Progenitor cell of endocrine pancreas (in vitro differentiated cells): Measurements from ENCODE around the gene PNP. TPM values are rescaled to one million over a fixed set of nuclear protein-coding genes. Genes with fewer than 3 reads are reported as not detected.
A peak's percentile ranks its signal among the peaks of the same experiment; 100 is the strongest.
"Not testable (repeated sequence)": the region's sequence is repeated elsewhere in the genome, so short reads cannot be mapped to it uniquely, and the experiment has no call there.

ENCODE experiments used
- DNase-seq: peaks from one replicate; pipeline ENCODE4 v3.0.0; 2021; ENCODE audit warnings: low spot score; ENCODE audit not compliant: unreplicated experiment
- H3K27ac Mint-ChIP-seq: 2 replicates; pipeline ENCODE4 v1.8.0; 2021; ENCODE audit warnings: mild to moderate bottlenecking, moderate library complexity, mixed read lengths
- H3K27me3 Mint-ChIP-seq: 2 replicates; pipeline ENCODE4 v1.8.0; 2021; ENCODE audit warnings: mixed read lengths
- H3K36me3 Mint-ChIP-seq: 2 replicates; pipeline ENCODE4 v1.8.0; 2022; ENCODE audit warnings: mixed read lengths; ENCODE audit not compliant: insufficient read depth
- H3K4me1 Mint-ChIP-seq: 2 replicates; pipeline ENCODE4 v1.8.0; 2021; ENCODE audit warnings: low read depth, mixed read lengths
- H3K4me3 Mint-ChIP-seq: 2 replicates; pipeline ENCODE4 v1.8.0; 2021; ENCODE audit warnings: low read depth, mild to moderate bottlenecking, moderate library complexity, mixed read lengths
- H3K9me3 Mint-ChIP-seq: 2 replicates; pipeline ENCODE4 v1.8.0; 2021; ENCODE audit warnings: low read depth, mixed read lengths
- total RNA-seq: library from RNA; stranded (reverse); gene quantifications from 2 replicates; pipeline ENCODE4 v1.2.1, GENCODE V29; 2021
- TF ChIP-seq, protein P1 (sequence below): fragments of 200-600 bp; sonication (generic); IDR thresholded peaks from one replicate; pipeline ENCODE4 v1.5.0; 2021; ENCODE audit warnings: antibody characterized with exemption, mild to moderate bottlenecking; ENCODE audit not compliant: unreplicated experiment

Gene PNP
- total RNA-seq, 1 donor from 2014 or later: 48.9 TPM

GRCh38 chr14:20441461-20441860 is 27.7 kb upstream of the PNP start:
- TF ChIP-seq, protein P1, sequence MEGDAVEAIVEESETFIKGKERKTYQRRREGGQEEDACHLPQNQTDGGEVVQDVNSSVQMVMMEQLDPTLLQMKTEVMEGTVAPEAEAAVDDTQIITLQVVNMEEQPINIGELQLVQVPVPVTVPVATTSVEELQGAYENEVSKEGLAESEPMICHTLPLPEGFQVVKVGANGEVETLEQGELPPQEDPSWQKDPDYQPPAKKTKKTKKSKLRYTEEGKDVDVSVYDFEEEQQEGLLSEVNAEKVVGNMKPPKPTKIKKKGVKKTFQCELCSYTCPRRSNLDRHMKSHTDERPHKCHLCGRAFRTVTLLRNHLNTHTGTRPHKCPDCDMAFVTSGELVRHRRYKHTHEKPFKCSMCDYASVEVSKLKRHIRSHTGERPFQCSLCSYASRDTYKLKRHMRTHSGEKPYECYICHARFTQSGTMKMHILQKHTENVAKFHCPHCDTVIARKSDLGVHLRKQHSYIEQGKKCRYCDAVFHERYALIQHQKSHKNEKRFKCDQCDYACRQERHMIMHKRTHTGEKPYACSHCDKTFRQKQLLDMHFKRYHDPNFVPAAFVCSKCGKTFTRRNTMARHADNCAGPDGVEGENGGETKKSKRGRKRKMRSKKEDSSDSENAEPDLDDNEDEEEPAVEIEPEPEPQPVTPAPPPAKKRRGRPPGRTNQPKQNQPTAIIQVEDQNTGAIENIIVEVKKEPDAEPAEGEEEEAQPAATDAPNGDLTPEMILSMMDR: no peak
- H3K27me3 Mint-ChIP-seq: peaks cover 6% of the 10 kb centered on the region
- no peak for DNase-seq
- H3K9me3 Mint-ChIP-seq: peaks cover 6% of the 10 kb centered on the region
- H3K4me1 Mint-ChIP-seq: peaks cover 6% of the 10 kb centered on the region
- H3K36me3 Mint-ChIP-seq: peaks cover 10% of the 10 kb centered on the region
- H3K27ac Mint-ChIP-seq: no peak overlapping the region
- no peak overlapping the region for H3K4me3 Mint-ChIP-seq

- H3K27ac Mint-ChIP-seq, H3K27me3 Mint-ChIP-seq, H3K4me1 Mint-ChIP-seq, DNase-seq, H3K4me3 Mint-ChIP-seq, H3K9me3 Mint-ChIP-seq: not testable (repeated sequence)
- H3K36me3 Mint-ChIP-seq: peaks cover 28% of the 10 kb centered on the region
Observed at GRCh38 chr14:20443650-20444049, 25.6 kb upstream of the PNP start.

DNA sequence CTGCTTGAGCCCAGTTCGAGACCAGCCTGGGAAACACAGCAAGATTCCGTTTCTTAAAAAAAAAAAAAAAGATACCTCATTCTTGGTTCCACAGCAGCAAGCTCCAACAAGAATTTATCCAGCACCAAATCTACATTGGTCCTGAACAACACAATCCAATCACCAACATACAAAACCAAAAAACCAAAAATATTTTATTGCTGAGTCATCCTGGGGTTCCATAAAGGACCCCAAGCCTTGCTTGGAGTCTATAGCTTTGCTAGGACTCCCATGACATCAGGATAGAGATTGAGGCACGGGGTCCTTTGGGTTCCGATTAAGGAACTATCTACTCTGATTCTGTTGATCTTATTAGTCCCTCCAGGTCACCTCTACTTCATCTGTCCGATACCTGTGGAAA is 22.3 kb upstream of the PNP start:
- DNase-seq: no peak
- Mint-ChIP-seq H3K4me1 (peaks cover 6% of the 10 kb centered on the region), H3K27ac (no peak overlapping the region), H3K27me3 (no peaks in the 10 kb centered on the region), H3K4me3 (no peak overlapping the region), H3K9me3 (peaks cover 6% of the 10 kb centered on the region), H3K36me3 (peaks cover 39% of the 10 kb centered on the region)
- TF ChIP-seq, protein P1: no peak

- DNase-seq, H3K27me3 Mint-ChIP-seq, H3K9me3 Mint-ChIP-seq, H3K27ac Mint-ChIP-seq, H3K4me1 Mint-ChIP-seq: not testable (repeated sequence)
- peak overlapping the region; percentile 17 for H3K4me3 Mint-ChIP-seq
- peaks cover 29% of the 10 kb centered on the region for H3K36me3 Mint-ChIP-seq
Observed at GRCh38 chr14:20452831-20453230, 16.4 kb upstream of the PNP start.

DNA sequence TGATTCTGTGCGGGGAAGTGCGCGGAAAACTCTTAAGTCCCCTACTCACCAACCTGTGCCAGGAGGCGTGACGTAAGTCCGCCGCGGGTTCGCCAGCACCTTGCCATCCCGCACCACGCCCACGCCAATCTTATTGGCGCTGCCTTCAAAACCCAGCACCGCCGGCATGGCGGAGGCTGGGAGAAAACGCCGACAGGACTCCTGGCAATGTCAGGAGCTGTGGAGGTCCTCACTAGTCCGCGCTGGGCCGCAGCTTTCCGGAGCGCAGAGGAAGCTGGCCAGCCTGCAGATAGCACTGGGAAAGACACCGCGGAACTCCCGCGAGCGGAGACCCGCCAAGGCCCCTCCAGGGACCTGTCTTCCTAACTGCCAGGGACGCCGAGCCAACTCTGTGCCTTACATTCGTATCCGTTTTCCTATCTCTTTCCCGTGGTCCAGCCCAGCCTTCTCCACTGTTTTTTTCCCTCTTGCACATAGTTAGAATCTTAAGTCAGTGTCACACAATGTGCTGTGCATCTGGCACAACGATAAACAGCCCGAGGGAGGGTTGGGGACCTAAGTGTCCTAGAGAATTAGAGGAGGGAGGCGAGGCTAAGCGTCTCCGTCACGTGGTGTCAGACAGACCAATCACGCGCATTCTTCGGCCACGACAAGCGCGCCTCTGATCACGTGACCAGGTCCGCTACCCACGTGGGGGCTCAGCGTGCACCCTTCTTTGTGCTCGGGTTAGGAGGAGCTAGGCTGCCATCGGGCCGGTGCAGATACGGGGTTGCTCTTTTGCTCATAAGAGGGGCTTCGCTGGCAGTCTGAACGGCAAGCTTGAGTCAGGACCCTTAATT is 14.5 kb upstream of the PNP start, which contains the start of the genes APEX1 and OSGEP:
Gene APEX1 (plus strand): TSS at position 711 of the 839 bp plus-strand sequence. CDS start 420 bp downstream, outside the sequence.
Gene OSGEP (minus strand): TSS at position 297 of the 839 bp plus-strand sequence. CDS start 129 bp downstream, at position 168.
- Mint-ChIP-seq H3K27me3 (no peaks in the 10 kb centered on the region), H3K9me3 (no peaks in the 10 kb centered on the region), H3K4me3 (no peak within 1 kb of the TSS), H3K4me1 (peaks cover 1% of the 10 kb centered on the region), H3K27ac (no peak within 1 kb of the TSS), H3K36me3 (peaks cover 23% of the 10 kb centered on the region)
- TF ChIP-seq, protein P1: no peak
- peak; percentile 94 for DNase-seq

- no peaks in the 10 kb centered on the region for H3K27me3 Mint-ChIP-seq
- H3K4me3 Mint-ChIP-seq: no peak overlapping the region
- no peak overlapping the region for H3K27ac Mint-ChIP-seq
- TF ChIP-seq, protein P1: no peak
- H3K9me3 Mint-ChIP-seq: no peaks in the 10 kb centered on the region
- H3K4me1 Mint-ChIP-seq: peaks cover 10% of the 10 kb centered on the region
- peaks cover 23% of the 10 kb centered on the region for H3K36me3 Mint-ChIP-seq
- peak; percentile 27 for DNase-seq
Observed at GRCh38 chr14:20455355-20456300, 13.6 kb upstream of the PNP start.
